Epithelial cell of proximal tubule (primary cell): ENCODE results near the gene RPS17. TPM values are rescaled to one million over a fixed set of nuclear protein-coding genes. Genes with fewer than 3 reads are reported as not detected.
A peak's percentile ranks its signal among the peaks of the same experiment; 100 is the strongest.

Experiments used
- DNase-seq: peaks from one replicate; pipeline ENCODE4 v3.0.0-alpha.2; 2011; ENCODE audit warnings: low read depth
- H3K4me3 ChIP-seq: 2 replicates; pipeline ENCODE4 v1.5.1; 2011; ENCODE audit warnings: low read depth, mild to moderate bottlenecking, low read length
- CTCF ChIP-seq: conservative IDR thresholded peaks from 2 replicates; pipeline ENCODE4 v1.5.1; 2012; ENCODE audit warnings: low read depth, mild to moderate bottlenecking, low read length
- total RNA-seq: library from RNA; depleted of rRNA; stranded (reverse); fragments of >200 nt; gene quantifications from 2 replicates; pipeline ENCODE4 v1.2.3, GENCODE V29; 2015

RPS17 gene
- total RNA-seq, 1 donor from 2014 or later, result 4,952 TPM

- DNase-seq, result no peak
- H3K4me3 ChIP-seq, result no peak overlapping the region
- TF ChIP-seq CTCF, result no peak
Measured at GRCh38 chr15:82572311-82572710, 32.1 kb upstream of the RPS17 start.

- no peak for DNase-seq
- H3K4me3 ChIP-seq, result peak overlapping the region; percentile 34
- TF ChIP-seq CTCF, result no peak
Measured at GRCh38 chr15:82571722-82572222, 31.5 kb upstream of the RPS17 start.

- DNase-seq, result no peak
- no peak for TF ChIP-seq CTCF
- no peak overlapping the region for H3K4me3 ChIP-seq
Measured at GRCh38 chr15:82570721-82571508, 30.7 kb upstream of the RPS17 start.

GRCh38 chr15:82569834-82570233, 29.6 kb upstream of the RPS17 start:
- no peak for TF ChIP-seq CTCF
- H3K4me3 ChIP-seq, result no peak overlapping the region
- no peak for DNase-seq

GRCh38 chr15:82568986-82569385, 28.7 kb upstream of the RPS17 start:
- H3K4me3 ChIP-seq, result no peak overlapping the region
- TF ChIP-seq CTCF, result no peak
- DNase-seq, result no peak

- DNase-seq, result no peak
- no peak for TF ChIP-seq CTCF
- H3K4me3 ChIP-seq, result no peak overlapping the region
Measured at GRCh38 chr15:82567661-82568060, 27.4 kb upstream of the RPS17 start.

- no peak for TF ChIP-seq CTCF
- H3K4me3 ChIP-seq, result no peak overlapping the region
- DNase-seq, result no peak
Measured at GRCh38 chr15:82566690-82567089, 26.4 kb upstream of the RPS17 start.
